ENCODE measurements around the gene NIN.

GRCh38 chr14:50679674-50680073 is 151.3 kb downstream of the NIN start:
- no peak for TF ChIP-seq CTCF (IDR thresholded peaks at IDR 0.05; ENCODE audit: low read length)
- TF ChIP-seq EZH2 (IDR thresholded peaks at IDR 0.05; ENCODE audit: borderline replicate concordance, low read length), result no peak

All from OCI-LY1 (cell line).